RCC 7860 (cell line): ENCODE results near the gene UPF1.

Source experiments
- DNase-seq: peaks from one replicate; pipeline ENCODE4 v3.0.0-alpha.2; 2015; ENCODE audit warnings: low spot score
- FAIRE-seq: peaks from 2 replicates; lab custom pipeline; 2012; peaks lifted over from hg19 to GRCh38; lab: Jason Lieb, UNC

UPF1 gene

GRCh38 chr19:18853755-18854427, 22.1 kb downstream of the UPF1 start:
- no peak for FAIRE-seq
- DNase-seq, result no peak

- FAIRE-seq (no peak), DNase-seq (no peak)
Measured at GRCh38 chr19:18854982-18855381, 23.2 kb downstream of the UPF1 start.

- FAIRE-seq (no peak), DNase-seq (no peak)
Measured at GRCh38 chr19:18855647-18856384, 24.1 kb downstream of the UPF1 start.

- FAIRE-seq (no peak), DNase-seq (no peak)
Measured at GRCh38 chr19:18856385-18857126, 24.8 kb downstream of the UPF1 start.

GRCh38 chr19:18857223-18857622, 25.5 kb downstream of the UPF1 start:
- DNase-seq (no peak), FAIRE-seq (no peak)

- FAIRE-seq, result no peak
- no peak for DNase-seq
Measured at GRCh38 chr19:18858906-18859646, 27.3 kb downstream of the UPF1 start.

GRCh38 chr19:18859676-18860301, 28.0 kb downstream of the UPF1 start:
- FAIRE-seq (no peak), DNase-seq (no peak)

- FAIRE-seq (no peak), DNase-seq (no peak)
Measured at GRCh38 chr19:18860302-18860700, 28.5 kb downstream of the UPF1 start.

GRCh38 chr19:18860725-18861124, 29.0 kb downstream of the UPF1 start:
- no peak for DNase-seq
- FAIRE-seq, result no peak

GRCh38 chr19:18861235-18861634, 29.5 kb downstream of the UPF1 start:
- FAIRE-seq (no peak), DNase-seq (no peak)

- FAIRE-seq, result no peak
Measured at GRCh38 chr19:18861917-18862316, 30.2 kb downstream of the UPF1 start.

GRCh38 chr19:18862976-18863842, 31.4 kb downstream of the UPF1 start:
- DNase-seq, result no peak
- FAIRE-seq, result no peak

More at GRCh38 chr19:18861917-18862316, 30.2 kb downstream of the UPF1 start:
- no peak for DNase-seq

- DNase-seq (no peak), FAIRE-seq (no peak)
Measured at GRCh38 chr19:18863843-18864362, 32.1 kb downstream of the UPF1 start.

GRCh38 chr19:18865106-18865972, 33.6 kb downstream of the UPF1 start:
- FAIRE-seq (no peak), DNase-seq (no peak)

- peak; percentile 25 for DNase-seq
- no peak for FAIRE-seq
Measured at GRCh38 chr19:18865973-18866799, 34.4 kb downstream of the UPF1 start.

- FAIRE-seq, result no peak
- no peak for DNase-seq
Measured at GRCh38 chr19:18866800-18867123, 35.0 kb downstream of the UPF1 start.

GRCh38 chr19:18867199-18867598, 35.4 kb downstream of the UPF1 start:
- FAIRE-seq, result no peak
- no peak for DNase-seq

GRCh38 chr19:18867751-18868150, 36.0 kb downstream of the UPF1 start:
- FAIRE-seq, result no peak
- no peak for DNase-seq
